Measurements from ENCODE around the gene TSR3. TPM values are rescaled to one million over a fixed set of nuclear protein-coding genes. Genes with fewer than 3 reads are reported as not detected.

Gene TSR3
- total and polyA plus RNA-seq, 12 donors = 13.7 to 258 (median 59.6) TPM

GRCh38 chr16:1311212-1311737 is 40.4 kb downstream of the TSR3 start:
- H3K9me3 ChIP-seq (replicated peaks in 1 of 3) = no peaks in the 10 kb centered on the region
- H3K4me3 ChIP-seq = peak overlapping the region in 2 of 4 donors; percentile 67 to 92
- H3K27me3 ChIP-seq = no peaks in the 10 kb centered on the region
- 5 to 17% (median 12%) methylated on average over 5 to 13 of the region's 13 CpGs for WGBS, 4 donors
- intact Hi-C loops (cut with DNase I) = loop anchor here (5.0 to 10.0 kb wide), 3 partner anchors 41 to 104 kb away; partner anchors contain the start of genes GNPTG (in 1 of the 2), TSR3 (in 1 of the 2) and UNKL (in 1 of the 2)
- peak in 1 of 7 donors; percentile 34 for DNase-seq
- peaks cover 0 to 34% of the 10 kb centered on the region in 2 donors for H3K36me3 ChIP-seq (replicated peaks in 1 of 2)
- peak overlapping the region; percentile 43 to 100 (median 93) for H3K27ac ChIP-seq
- H3K4me1 ChIP-seq (replicated peaks in 1 of 2) = peaks cover 28 to 32% of the 10 kb centered on the region in 2 donors
- TF ChIP-seq POLR2A (IDR thresholded peaks at IDR 0.05) = no peak
- TF ChIP-seq CTCF (IDR thresholded peaks at IDR 0.05) = no peak

- DNase-seq = peak in 2 of 7 donors; percentile 35 to 57
- peaks cover 28 to 32% of the 10 kb centered on the region in 2 donors for H3K4me1 ChIP-seq (replicated peaks in 1 of 2)
- WGBS, 4 donors = 0 to 2% (median 0%) methylated on average over 8 to 14 of the region's 14 CpGs
- peak overlapping the region in 3 of 4 donors; percentile 43 to 92 (median 67) for H3K4me3 ChIP-seq
- TF ChIP-seq POLR2A (IDR thresholded peaks at IDR 0.05) = no peak
- no peak for TF ChIP-seq CTCF (IDR thresholded peaks at IDR 0.05)
- H3K27ac ChIP-seq = peak overlapping the region; percentile 43 to 100 (median 93)
- intact Hi-C loops (cut with DNase I) = loop anchor here (5.0 to 10.0 kb wide), 3 partner anchors 41 to 104 kb away; partner anchors contain the start of genes GNPTG (in 1 of the 2), TSR3 (in 1 of the 2) and UNKL (in 1 of the 2)
- H3K9me3 ChIP-seq (replicated peaks in 1 of 3) = no peaks in the 10 kb centered on the region
- H3K36me3 ChIP-seq (replicated peaks in 1 of 2) = peaks cover 0 to 30% of the 10 kb centered on the region in 2 donors
- H3K27me3 ChIP-seq = no peaks in the 10 kb centered on the region
Observed at GRCh38 chr16:1310832-1311200, 40.9 kb downstream of the TSR3 start.

- Histone ChIP-seq H3K9me3 (replicated peaks in 1 of 3) (no peaks in the 10 kb centered on the region), H3K36me3 (replicated peaks in 1 of 2) (peaks cover 0 to 23% of the 10 kb centered on the region in 2 donors), H3K4me1 (replicated peaks in 1 of 2) (peaks cover 28 to 32% of the 10 kb centered on the region in 2 donors), H3K27ac (peak overlapping the region; percentile 64 to 100 (median 93)), H3K4me3 (peak overlapping the region in 3 of 4 donors; percentile 43 to 92 (median 67)), H3K27me3 (no peaks in the 10 kb centered on the region)
- DNase-seq = peak; percentile 68 to 80 (median 75)
- no peak for TF ChIP-seq CTCF (IDR thresholded peaks at IDR 0.05)
- TF ChIP-seq POLR2A (IDR thresholded peaks at IDR 0.05) = peak in 1 of 2 donors; percentile 30
- WGBS, 4 donors = 0 to 1% (median 0%) methylated on average over 24 to 65 of the region's 77 CpGs
- intact Hi-C loops (cut with DNase I) = loop anchor here (5.0 to 10.0 kb wide), 3 partner anchors 42 to 105 kb away; partner anchors contain the start of genes GNPTG (in 1 of the 2), TSR3 (in 1 of the 2) and UNKL (in 1 of the 2)
Observed at GRCh38 chr16:1309888-1310831, 41.5 kb downstream of the TSR3 start.

All from adrenal gland (tissue), 12 donors.